HG03565 (cell line): Measurements from ENCODE around the gene AP5B1.

Experiments used
- ATAC-seq: cut with Tn5 transposase; IDR thresholded peaks from one replicate; pipeline ENCODE4 v1.9.1; 2021; ENCODE audit warnings: mild to moderate bottlenecking, moderate library complexity; ENCODE audit not compliant: unreplicated experiment

The AP5B1 gene, protein sequence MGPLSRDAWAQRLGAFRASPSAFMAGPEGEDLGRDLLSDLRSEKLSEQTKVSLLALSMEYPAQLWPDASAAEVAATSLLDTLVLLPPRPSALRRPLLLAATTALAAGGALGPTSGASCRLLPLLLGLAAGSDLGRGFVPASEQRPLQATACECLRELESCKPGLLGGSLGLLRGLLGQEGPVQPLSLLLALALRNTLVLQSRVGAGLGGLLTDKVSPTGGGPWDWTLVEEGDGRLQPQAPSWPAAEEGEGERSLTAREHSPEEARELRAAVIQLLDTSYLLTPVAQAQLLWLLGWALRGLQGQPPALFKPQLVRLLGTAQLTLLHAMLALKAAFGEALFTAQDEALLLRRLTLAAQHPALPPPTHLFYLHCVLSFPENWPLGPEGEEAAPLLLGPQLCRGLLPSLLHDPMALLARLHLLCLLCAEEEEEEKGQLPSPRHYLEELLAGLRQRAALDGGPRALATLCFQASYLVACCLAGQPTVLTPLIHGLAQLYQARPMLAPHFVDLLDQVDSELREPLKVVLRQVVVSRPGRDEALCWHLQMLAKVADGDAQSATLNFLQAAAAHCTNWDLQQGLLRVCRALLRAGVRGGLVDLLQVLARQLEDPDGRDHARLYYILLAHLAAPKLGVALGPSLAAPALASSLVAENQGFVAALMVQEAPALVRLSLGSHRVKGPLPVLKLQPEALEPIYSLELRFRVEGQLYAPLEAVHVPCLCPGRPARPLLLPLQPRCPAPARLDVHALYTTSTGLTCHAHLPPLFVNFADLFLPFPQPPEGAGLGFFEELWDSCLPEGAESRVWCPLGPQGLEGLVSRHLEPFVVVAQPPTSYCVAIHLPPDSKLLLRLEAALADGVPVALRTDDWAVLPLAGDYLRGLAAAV

DNA sequence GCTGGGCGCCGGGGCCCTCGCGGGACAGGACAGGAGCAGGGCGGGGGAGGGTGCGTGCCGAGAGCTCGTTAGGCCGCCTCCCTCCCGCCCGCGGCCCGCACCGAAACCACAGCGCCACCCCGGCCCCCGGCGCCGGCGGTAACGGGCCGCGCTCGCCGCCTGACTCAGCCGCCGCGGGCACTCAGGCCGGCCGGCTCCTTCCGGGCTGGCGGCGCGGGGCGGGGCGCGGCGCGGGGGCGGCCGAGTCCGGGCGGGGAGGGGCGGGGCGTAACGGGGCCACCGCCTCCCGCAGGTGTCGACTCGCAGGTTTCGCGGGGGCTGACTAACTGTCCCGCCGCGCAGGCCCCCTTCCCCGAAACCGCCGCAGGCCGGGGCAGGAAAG lies at the start of gene AP5B1:
Gene AP5B1 (minus strand): TSS at position 207 of the 382 bp plus-strand sequence. CDS start 385 bp downstream, outside the sequence.
- peak; percentile 40 for ATAC-seq

DNA sequence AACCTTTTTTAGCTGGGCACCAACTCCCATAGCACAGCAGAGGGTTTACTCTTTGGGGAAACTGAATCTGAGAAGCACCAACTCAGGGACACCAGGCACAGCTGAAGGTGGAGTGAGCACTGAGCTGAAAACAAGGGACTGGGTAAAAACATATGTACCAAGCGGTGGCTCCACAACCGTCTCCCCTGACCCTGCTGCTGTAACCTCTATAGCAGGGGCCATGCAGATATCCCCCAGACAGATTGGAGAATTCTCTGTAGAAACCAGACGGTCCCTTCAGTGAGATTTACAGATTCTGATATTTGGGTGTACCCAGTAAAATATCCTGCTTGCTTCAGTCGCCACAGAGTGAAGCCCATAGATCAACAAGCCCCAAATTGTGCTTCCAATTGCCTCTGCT lies 48.7 kb upstream of the AP5B1 start:
- no peak for ATAC-seq

DNA sequence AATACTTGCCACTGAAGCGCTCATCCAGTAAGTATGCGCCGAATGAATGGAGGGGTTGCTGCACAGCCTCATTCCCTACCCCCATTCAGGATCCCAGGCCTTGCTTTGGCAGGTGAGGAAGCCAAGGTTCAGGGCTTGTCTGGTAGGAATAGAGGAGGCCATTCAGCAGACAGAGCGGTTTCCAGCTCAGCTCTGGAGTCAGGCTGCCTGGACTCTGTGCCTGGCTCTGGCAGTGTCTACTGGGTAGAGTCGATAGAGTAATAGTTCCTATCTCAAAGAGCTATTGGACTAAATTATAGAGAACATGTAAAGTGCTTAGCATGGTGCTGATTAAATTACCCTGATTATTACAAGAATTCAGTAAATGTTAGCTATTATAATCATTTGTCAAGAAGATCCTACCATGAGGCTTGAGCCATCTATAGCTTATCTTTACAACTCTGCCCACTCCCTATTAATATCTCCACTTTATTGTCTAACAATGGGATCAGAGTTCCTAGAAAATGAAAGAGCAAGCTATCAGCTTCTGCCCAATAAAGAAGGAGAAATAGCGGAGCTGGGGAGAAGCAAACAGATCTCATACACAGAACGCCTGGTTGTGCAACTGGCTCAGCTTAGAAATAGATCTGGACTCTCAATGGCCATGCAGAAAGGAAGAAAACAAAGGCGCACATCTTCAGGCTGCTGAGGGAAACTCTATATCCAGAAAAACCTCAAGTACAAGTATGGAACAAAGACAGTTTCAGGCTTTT lies 46.4 kb upstream of the AP5B1 start:
- no peak for ATAC-seq

DNA sequence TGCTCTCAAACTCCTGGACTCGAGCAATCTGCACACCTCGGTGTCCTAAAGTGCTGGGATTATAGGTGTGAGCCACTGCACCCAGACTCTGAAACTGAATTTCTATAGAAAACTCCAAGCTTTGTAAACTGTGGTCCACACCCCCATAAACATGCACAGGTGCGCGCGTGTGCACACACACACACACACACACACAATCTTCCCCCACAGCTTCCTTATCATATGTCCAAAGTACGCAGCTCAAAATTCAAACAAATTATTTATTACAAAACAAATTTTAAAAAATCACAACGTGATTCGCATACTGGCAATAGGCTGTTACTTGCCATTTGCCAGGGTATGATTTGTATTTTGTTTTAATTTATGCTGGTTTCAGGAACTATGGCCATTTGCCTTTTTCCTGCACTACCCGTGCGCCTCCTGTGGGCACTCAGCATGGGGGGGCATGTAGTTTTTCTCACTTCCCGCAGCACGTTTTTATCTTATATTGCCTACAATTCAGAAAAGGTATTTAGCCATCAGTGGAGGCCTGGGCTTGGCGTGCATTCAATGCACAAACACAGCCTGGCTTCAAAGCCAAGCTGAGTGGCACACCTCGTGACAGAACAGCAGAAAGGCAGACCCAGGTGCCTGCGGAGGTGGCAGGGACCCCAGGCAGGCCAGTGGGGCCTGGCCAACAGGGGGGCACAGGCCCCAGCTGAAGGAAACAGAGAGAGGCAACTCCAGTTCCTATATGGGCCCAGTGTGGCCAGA lies 42.2 kb upstream of the AP5B1 start:
- no peak for ATAC-seq

- ATAC-seq, result no peak
These were observed 40.3 kb upstream of the AP5B1 start for GRCh38 chr11:65821107-65821506.

- ATAC-seq, result peak; percentile 72
These were observed 37.3 kb upstream of the AP5B1 start for GRCh38 chr11:65817835-65818680.

DNA sequence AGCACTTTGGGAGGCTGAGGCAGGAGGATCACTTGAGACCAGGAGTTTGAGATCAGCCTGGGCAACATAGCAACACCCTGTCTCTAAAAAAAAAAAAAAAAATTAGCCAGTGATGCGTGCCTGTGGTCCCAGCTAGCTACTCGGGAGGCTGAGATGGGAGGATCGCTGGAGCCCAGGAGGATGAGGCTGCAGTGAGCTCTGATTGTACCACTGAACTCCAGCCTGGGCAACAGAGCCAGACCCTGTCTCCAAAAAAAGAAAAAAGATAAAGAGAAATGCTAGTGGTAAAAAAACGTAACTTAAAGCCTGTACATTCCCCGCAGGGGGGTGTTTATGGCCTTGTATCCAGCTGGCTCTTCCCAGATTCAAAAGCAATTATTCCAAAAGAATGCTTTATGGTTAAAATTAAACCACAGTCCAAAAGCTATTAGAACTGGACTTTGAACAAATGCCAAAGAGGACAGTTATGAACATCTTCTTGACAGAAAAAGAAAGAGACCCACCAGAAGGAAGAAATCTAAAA lies 36.6 kb upstream of the AP5B1 start:
- ATAC-seq, result no peak

DNA sequence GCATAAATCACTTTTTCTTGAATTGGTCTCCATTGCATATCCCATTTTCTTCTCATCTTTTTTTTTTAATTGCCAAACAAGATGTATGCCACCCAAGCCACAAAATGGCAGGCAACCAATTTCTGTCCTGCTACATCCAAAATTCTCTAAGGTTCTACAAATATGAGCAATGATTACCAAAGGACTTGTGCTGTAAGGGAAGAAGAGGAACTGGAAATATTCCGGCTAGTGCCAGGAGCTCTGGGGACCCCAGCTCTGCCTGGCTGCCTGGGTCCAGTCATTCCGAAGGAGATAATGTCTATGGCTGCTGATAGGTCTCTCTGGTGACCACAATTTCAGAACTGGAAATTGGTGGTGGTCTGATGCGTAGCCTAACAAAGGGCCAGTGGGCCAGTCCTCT lies 35.9 kb upstream of the AP5B1 start:
- no peak for ATAC-seq

- no peak for ATAC-seq
These were observed 34.3 kb upstream of the AP5B1 start for GRCh38 chr11:65814986-65815565.

DNA sequence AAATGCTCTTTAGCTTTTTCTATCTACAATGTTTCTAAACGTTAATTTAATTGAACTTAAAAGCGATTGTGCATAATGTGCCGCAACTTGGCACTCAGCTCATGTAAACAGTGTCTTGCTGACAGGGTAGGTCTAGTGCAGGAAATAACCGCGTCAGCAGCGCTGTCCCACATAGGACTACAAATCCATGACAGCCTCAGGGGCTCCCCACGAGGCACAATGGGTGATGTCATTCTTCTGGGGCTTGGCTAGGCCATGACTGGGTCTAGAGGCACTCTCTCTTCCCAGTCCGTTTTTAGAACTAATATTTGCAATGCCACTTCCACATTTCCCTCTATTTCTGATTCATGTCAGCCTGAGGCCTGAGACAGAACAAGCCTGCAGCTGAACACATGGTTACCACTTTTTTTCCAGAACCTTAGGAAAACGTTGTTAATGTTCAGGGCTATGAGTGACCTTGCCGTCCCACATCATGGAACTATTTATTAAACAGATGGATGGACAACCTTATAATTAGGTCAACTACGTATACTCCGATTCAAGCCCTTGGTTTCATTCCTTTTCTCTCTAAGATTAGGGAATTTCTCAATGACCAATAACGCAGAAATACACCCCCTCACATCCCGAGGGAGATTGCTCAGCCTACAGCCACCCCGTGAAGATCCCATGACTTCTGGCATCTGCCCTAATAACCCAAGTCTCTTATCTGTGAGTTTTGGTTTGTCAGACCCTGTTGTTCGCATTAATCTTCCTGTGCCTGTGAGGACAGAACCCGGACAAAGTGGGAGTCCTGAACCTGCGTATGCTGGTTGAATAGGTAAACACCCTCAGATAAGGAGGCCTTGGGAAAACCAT lies 33.6 kb upstream of the AP5B1 start:
- ATAC-seq, result no peak

DNA sequence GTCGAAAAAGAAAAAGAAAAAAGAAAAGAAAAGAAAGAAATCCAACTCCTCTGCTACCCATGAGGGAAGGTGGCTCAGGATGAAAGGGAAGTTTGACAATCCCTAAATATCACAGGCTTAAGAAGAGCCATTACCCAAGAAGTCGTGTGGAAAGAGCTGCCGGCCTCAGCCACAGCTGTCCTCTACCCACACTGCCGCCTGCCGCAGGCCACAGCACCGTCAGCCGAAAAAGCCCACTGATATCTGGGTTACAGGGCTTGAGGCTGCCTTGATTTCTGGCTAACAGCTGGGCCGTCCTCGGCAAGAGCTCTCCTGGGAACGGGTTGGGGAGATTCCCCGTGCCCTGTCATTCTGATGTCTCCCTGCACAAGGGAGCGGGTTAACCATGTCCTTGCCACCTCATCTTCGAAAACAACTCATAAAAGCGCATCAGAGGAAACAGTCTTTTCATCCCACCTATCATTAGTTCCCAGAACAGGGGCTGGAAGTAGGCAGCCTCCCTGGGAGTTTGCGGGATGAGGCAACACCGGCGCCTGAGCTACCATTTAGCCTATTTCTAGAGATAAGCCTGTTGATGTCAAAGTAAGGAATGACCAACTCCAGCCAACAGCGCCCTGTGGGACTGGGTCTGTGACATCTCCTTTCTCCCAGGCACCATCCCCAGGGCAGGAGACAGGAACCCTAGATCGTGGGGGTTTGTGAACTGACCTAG lies 31.1 kb upstream of the AP5B1 start:
- no peak for ATAC-seq

DNA sequence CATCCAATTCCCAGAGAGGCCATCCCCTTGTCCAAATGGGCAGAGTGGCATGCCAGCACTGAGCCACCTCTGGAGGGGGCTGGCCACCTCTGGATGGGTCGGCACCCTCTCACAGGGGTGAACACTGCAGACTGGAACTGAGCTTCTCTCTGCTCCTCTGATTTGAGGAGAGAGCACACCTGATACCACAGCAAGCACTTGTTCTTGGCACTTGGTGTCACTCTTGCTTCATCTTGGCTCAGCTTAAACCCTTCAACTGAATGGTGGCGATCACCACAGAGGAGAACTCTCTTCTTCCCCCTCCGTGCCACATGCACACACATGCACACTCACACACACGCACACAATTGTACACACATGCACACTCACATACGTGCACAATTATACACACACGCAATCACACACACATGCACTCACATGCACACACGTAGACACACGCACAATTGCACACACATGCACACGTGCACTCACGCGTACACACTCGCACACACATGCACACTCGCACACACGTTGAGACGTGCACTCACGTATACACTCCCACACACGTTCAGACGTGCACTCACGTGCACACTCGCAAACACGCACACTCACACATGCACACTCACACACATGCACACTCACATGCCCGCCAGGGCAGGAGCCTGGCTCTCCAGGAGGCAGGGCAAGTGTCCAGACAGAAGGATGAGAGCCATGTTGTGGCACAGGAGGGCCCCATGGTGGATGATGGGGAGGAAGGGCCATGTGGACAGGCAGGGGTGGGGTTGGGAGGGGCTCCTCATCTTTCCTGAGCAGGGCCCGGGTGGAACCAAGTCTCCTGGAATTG lies 29.5 kb upstream of the AP5B1 start:
- ATAC-seq, result no peak

GRCh38 chr11:65809496-65809895 lies 28.7 kb upstream of the AP5B1 start:
- no peak for ATAC-seq

DNA sequence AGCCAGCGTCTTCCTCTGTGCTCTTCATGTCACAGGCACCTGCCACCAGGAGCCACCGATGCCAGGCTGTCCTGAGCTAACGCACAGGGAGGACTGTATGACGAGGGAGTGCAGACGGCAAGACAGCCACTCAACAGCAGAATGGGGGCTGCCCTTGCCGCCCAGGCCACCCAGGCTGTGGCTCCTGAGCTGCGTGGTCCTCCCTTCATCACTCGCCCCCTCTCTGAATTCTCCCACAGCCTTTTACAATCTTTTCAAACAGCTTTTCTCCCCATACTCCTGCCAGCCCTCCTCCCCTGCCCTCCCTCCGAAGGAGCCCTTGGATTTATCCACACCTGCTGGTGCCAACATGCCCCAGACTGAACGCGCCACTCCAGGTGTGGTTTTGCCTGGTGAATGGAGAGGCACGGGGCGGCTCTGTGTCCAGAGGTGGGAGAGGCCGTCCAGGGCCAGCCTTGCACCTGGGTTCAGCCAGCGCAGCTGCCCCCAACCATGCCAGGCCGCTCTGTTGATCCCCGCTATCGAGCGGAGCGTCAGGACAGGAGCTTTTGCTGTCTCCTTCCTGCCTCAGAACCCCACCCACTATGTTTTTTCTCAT lies 28.1 kb upstream of the AP5B1 start:
- ATAC-seq, result no peak

DNA sequence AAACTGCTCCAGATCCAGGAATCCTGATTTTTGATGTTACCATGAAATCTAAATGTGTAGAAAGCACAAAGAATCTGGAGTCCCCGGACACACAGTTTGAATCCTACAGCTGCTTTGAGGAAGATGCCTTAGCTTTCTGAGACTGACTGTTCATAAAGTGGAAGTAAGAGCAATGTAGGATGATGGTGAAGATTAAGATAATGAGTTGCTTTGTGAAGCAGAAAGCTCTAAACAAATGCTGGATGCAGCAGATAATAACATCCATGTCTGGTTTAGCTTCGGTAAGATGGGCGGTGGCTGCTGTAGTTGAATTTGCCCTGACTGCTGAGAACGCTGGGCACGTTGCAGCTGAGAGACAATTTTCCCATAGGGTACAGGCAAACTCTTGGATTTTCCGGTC lies 26.2 kb upstream of the AP5B1 start:
- ATAC-seq, result no peak

DNA sequence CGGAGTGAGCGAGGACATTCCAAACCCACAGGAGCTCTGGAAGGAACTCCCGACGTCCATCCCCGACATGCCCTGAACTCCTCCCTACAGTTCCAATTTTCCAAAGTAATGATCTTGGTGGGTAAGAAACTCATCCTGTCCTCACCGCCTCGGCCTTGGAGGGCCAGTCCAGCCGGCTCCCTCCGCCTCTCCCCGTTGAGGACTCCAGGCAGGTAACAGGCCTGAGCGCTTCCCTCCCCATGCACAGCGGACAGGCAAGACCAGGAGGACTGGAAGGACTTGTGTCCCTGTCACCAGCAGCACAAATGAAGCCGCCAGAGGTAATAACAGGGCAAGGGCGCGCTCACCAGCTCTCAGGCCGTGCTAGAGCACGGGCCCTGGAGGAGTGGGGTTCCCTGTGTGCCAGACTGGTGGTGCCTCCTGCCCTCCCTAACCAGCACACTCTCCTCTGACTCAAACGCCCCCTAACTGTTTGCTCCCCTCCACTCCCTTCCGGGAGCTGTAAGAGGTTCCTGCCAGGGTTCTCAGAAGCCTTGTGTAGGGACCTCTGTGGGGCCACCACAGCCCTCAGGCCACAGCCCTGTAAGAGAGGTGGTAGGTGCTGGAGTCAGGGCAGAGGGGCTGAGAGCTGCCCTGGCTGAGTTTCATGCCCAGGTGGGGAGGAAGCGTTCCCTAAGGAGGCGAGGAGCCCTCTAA lies 23.2 kb upstream of the AP5B1 start:
- ATAC-seq, result no peak
